Measurements from ENCODE around the gene RNF125.
"Not testable (repeated sequence)": the region's sequence is repeated elsewhere in the genome, so short reads cannot be mapped to it uniquely, and the experiment has no call there.

RNF125 gene

DNA sequence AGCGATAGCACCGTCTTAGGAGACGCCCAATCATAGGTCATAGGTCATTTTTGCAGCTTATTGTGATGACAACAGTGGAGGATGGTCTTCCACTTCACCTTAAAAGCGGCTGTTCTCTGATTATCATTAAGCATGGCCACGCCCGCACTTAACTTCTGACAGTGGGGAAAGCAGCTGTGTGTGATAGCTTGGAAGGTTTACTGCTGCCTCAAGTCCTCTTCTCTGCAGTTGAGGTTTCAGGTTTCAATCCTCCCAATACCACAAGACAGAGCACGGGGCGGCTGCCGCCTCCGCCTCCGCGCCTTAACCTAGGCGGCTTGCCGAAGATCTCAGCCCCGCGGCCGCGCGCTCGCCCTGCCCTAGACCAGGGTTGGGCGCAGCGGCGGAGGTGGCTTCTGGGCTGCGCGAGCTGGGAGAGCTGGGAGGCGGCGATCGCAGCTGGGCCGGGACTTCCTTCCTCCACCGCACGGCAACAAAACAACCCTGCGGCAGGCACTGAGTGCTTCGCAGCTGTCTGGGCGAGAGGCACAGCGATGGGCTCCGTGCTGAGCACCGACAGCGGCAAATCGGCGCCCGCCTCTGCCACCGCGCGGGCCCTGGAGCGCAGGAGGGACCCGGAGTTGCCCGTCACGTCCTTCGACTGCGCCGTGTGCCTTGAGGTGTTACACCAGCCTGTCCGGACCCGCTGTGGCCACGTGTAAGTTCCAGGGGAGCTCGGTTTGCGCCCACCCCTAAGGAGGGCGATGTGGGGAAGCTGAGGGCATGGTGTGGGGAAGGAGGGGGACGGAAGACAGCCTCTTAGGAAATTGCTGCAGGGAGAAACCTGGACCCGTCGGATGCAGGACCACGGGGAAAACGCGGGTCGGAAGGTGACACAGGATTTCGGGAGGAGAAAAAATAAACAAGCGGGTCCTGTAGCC is at the start of gene RNF125:
Gene RNF125, plus strand, starts transcription at position 495 of the 920 bp plus-strand sequence. Its CDS starts 39 bp downstream, at position 534.
- intact Hi-C loops (cut with DNase I), result loop anchor here (2.0 to 5.0 kb wide), 2 partner anchors 54 to 74 kb away; no protein-coding TSS in a partner anchor

GRCh38 chr18:31970617-31971016 is 48.0 kb upstream of the RNF125 start:
- intact Hi-C loops (cut with DNase I), result loop anchor here (10.0 kb wide), 1 partner anchor 416 kb away; no protein-coding TSS in a partner anchor
- DNase-seq, result no peak

More for the DNA sequence above, at the start of gene RNF125:
- peak; percentile 52 to 95 (median 64) for DNase-seq

DNA sequence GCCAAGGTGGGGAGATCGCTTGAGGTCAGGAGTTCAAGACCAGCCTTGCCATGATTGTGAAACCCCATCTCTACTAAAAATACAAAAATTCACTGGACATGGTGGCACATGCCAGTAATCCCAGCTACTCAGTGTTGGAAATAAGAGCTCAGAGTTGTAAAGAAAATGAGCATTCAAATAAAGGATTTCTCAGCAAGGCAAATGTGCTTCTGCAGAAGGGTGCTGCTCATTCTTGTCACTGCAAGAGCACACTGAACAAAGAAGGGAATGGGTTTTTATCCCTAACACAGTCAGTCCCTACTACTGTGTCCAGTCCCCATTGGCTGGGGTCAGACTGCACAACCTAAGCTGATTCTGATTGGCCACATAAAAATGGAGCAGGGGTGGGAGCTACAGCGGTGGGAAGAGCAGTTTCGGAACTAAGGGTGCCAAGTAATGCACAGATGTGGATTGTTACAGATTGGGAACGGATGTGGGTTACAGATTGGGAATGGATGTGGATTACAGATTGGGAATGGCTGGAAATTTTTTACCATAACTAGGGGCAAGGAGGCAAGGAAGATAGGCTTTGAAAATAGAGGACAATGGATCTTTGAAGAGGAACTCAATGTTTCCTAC is 44.6 kb upstream of the RNF125 start:
- DNase-seq, result no peak
- intact Hi-C loops (cut with DNase I), result loop anchor here (10.0 kb wide), 1 partner anchor 419 kb away; no protein-coding TSS in a partner anchor

DNA sequence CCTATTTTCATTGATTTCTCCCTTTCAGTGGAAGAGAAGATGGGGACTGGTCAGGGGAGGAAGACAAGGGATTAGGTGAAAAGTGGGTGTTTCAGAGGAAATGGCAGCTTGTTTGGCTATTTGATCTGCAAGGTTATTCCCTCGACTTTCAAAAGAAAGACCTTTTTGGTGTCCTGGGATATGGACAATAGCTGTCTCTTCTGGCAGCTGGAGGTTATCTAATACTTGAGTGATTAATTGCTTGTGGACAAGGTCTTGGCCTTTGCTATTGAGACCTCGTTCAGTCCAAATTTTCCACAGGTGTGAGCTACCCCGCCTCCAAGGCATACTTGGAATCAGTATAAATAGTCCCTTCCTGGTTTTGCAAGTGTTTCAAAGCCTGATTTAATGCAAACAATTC is 42.4 kb upstream of the RNF125 start:
- intact Hi-C loops (cut with DNase I), result loop anchor here (2.0 to 10.0 kb wide), 2 partner anchors 235 to 421 kb away; no protein-coding TSS in a partner anchor
- no peak for DNase-seq

GRCh38 chr18:31977270-31977872 is 41.3 kb upstream of the RNF125 start:
- peak in 3 of 10 donors; percentile 24 to 59 (median 31) for DNase-seq
- intact Hi-C loops (cut with DNase I), result loop anchor here (2.0 to 10.0 kb wide), 2 partner anchors 237 to 423 kb away; no protein-coding TSS in a partner anchor

DNA sequence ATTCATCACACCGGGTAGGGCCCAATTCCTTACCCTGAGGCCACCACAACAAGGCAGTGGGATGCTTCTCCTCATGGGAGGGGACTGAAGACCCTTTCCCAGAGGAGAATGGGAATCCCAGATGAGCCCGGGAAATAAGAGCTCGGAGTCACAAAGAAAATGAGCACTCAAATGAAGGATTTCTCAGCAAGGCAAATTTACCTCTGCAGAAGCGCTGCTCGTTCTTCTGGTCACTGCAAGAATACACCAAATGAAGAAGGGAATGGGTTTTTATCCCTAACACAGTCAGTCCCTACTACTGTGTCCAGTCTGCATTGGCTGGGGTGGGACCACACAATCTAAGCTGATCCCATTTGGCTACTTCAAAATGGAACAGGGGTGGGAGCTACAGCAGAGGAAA is 40.0 kb upstream of the RNF125 start:
- DNase-seq, result no peak
- intact Hi-C loops (cut with DNase I), result loop anchor here (10.0 kb wide), 1 partner anchor 424 kb away; no protein-coding TSS in a partner anchor

- DNase-seq, result no peak
- intact Hi-C loops (cut with DNase I), result loop anchor here (10.0 kb wide), 1 partner anchor 425 kb away; no protein-coding TSS in a partner anchor
These were observed 38.9 kb upstream of the RNF125 start for GRCh38 chr18:31979714-31980113.

GRCh38 chr18:31980863-31981262 is 37.8 kb upstream of the RNF125 start:
- no peak for DNase-seq
- intact Hi-C loops (cut with DNase I), result no loop called here

DNA sequence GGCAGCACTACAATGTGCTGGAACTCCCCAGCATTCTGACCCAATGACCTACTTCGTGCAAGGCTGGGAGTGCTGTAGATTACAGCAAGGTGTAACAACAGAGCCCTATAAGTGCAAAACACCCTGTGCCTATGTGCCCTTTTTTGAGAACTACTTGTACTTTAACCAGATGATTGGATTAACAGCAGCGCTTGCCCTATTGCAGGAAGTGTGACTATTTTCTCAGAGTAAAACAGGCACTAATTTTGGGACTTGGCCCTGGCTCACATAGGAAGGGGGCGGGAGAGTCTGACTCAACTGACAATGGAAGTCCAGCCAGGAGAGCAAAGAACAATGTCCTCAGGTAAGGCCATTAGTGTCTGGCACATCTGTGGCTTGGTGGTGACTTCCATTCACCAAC is 35.6 kb upstream of the RNF125 start:
- intact Hi-C loops (cut with DNase I), result no loop called here
- no peak for DNase-seq

- intact Hi-C loops (cut with DNase I), result no loop called here
- peak in 1 of 10 donors; percentile 46 for DNase-seq
These were observed 34.6 kb upstream of the RNF125 start for GRCh38 chr18:31983976-31984375.

- no peak for DNase-seq
- intact Hi-C loops (cut with DNase I), result no loop called here
These were observed 27.8 kb upstream of the RNF125 start for GRCh38 chr18:31990823-31991222.

DNA sequence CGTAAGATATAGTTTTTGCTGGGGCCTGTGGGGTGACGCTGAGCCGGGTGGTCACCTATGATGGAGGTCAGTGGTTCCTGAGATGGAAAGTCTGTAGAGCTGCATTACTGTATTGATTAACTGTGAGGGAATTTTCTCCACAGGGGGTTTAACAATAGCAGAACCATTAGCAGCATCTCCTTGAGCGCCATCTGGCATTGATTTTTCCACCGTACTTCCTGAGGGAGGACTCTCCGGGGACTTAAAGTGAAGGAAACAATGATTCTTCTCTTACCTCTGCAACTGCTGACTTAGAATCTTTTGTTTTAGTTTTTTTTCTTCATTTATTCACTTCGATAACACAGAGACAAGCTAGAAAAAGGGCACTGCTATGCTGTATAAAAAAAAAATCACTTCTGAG is 22.6 kb upstream of the RNF125 start:
- no peak for DNase-seq
- intact Hi-C loops (cut with DNase I), result no loop called here

GRCh38 chr18:31998880-31999412 is 19.7 kb upstream of the RNF125 start:
- intact Hi-C loops (cut with DNase I), result no loop called here
- DNase-seq, result no peak

DNA sequence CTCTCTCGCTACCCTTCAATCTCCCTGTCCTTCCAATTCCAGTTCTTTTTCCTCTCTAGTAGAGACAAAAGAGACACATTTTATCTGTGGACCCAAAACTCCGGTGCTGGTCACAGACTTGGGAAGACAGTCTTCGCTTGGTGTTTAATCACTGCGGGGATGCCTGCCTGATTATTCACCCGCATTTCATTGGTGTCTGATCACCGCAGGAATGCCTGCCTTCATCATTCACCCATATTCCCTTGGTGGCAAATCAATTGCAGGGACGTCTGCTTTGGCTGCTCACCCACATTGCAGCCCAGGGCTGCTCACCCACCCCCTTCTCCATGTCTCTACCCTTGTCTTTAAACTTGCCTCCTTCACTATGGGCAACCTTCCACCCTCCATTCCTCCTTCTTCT is 17.5 kb upstream of the RNF125 start:
- intact Hi-C loops (cut with DNase I); DNase-seq: not testable (repeated sequence)

- intact Hi-C loops (cut with DNase I); DNase-seq: not testable (repeated sequence)
These were observed 14.8 kb upstream of the RNF125 start for GRCh38 chr18:32003822-32004221.

GRCh38 chr18:32010124-32010721 is 8.4 kb upstream of the RNF125 start:
- DNase-seq, result no peak
- intact Hi-C loops (cut with DNase I), result no loop called here

- intact Hi-C loops (cut with DNase I), result no loop called here
These were observed 7.4 kb upstream of the RNF125 start for GRCh38 chr18:32011193-32011592.

DNA sequence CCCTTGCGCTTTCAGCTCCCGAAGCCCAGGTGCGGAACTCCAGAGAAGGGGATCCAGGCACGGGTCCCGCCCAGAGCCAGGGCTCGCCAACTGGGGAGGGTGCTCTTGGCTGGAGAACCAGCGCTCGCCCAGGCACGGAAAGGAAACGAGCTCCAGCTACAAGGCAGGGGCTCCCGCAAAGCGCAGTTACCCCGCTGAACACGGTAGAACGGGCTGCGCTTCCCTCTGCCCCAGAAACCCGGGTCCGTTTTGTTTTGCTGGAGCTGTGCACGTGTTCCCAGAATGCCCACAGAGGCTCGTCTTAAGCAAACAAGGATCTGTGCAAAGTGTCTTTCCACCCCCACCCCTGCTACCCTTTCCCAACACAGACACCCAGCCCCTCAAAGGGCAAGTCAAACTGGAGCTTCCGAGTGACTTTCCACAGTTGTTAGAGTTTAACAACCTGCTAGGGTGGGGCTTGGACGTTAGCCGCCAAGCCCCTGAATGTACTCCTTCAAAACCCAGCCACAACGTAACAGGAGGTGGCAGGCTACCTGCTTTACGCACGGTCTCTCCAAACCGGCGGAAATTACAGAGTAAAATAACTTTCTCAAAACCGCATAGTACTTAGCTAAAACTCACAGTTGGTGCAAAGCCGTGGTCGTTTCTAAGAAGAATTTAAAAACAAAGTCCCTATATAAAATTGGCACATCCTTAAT is 775 bp downstream of the RNF125 start:
- intact Hi-C loops (cut with DNase I), result loop anchor here (2.0 to 5.0 kb wide), 2 partner anchors 53 to 73 kb away; no protein-coding TSS in a partner anchor
- peak in 9 of 10 donors; percentile 29 to 93 (median 50) for DNase-seq

More at GRCh38 chr18:32011193-32011592, 7.4 kb upstream of the RNF125 start:
- no peak for DNase-seq
